HL-60/S4 (cell line): ENCODE data around the gene TNRC18.
"Not testable (repeated sequence)": the region's sequence is repeated elsewhere in the genome, so short reads cannot be mapped to it uniquely, and the experiment has no call there.

ENCODE experiments used
- in situ Hi-C: fragments of 300-500 bp; cut with MboI; formaldehyde crosslinking; loops from 2 replicates; pipeline ENCODE4 v1.14.3; 2022; ENCODE audit warnings: low sequenced_read_pairs

The TNRC18 gene, protein sequence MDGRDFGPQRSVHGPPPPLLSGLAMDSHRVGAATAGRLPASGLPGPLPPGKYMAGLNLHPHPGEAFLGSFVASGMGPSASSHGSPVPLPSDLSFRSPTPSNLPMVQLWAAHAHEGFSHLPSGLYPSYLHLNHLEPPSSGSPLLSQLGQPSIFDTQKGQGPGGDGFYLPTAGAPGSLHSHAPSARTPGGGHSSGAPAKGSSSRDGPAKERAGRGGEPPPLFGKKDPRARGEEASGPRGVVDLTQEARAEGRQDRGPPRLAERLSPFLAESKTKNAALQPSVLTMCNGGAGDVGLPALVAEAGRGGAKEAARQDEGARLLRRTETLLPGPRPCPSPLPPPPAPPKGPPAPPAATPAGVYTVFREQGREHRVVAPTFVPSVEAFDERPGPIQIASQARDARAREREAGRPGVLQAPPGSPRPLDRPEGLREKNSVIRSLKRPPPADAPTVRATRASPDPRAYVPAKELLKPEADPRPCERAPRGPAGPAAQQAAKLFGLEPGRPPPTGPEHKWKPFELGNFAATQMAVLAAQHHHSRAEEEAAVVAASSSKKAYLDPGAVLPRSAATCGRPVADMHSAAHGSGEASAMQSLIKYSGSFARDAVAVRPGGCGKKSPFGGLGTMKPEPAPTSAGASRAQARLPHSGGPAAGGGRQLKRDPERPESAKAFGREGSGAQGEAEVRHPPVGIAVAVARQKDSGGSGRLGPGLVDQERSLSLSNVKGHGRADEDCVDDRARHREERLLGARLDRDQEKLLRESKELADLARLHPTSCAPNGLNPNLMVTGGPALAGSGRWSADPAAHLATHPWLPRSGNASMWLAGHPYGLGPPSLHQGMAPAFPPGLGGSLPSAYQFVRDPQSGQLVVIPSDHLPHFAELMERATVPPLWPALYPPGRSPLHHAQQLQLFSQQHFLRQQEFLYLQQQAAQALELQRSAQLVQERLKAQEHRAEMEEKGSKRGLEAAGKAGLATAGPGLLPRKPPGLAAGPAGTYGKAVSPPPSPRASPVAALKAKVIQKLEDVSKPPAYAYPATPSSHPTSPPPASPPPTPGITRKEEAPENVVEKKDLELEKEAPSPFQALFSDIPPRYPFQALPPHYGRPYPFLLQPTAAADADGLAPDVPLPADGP (N-terminal part only)

DNA sequence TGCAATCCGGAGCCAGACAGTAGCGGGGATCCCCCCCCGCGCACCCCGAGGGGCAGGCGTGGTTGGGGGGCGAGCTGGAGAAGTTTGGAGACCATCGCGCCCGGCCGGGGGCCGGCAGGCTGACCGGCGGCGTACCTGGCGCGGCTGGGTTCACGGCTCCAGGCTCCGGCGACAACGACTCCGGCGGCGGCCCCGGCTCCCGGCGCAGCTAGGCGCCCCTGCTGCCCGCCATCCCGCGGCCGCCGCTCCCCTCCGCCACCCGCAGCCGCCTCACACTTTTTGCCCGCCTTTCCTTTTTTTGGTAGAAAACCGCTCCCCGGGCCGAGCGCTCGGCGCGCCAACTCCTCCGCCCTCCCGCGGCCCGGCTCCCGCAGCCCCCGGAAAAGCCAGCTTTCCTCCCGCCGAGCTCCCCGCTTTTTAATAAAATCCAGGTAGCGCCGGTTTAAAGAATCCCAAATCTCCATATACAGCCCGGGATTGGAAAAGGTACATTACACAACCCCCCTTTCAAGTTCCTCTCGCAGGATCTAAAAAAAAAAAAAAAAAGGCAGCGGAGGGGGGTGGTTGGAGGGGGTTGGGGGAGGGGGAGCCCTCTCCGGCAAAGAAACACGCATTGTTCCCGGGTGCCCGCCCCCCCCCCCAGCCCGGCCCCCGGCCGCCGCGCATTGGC lies at the start of gene TNRC18:
TSS of gene TNRC18 (minus strand) at position 529 of the 670 bp plus-strand sequence. CDS start 2,588 bp downstream, outside the sequence.
- in situ Hi-C loops = no loop called here

DNA sequence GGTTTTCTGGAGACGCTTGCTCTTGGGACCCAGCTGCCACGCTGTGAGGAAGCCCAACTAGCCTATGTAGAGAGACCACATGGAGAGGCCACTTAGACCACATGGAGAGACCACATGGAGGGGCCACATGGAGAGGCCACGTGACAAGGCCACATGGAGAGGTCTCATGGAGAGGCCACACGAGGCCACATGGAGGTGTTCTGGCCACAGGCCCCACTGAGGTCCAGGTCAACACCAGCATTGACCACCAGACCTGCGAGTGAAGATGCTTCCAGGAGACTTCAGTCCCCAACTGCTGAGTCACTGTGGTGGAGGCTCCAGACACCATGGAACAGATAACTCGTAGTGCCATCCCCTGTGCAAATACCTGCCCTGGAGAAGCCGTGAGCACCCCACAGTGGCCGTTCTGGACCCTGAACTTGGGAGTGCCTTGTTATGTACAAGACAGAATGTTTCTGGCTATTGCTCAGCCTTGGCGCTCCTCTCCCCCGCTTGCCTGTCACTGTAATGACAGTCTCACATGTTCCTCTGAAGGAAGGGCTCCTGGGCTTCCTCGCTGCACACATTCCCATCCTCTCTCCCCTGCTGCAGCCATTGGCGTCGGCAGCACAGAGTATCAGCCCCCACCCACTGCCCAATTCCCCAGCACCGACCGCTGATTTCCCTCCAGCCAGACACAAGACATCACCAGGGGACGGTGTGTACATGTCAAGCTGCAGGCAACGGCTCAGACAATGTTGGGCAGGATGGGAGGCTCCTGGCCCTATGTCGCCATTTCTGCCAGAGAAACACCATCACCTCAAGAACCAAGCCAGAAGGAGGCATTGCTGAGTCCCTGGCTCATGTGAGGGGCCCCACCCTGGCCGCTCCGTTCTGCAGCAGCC lies 49.0 kb upstream of the TNRC18 start:
- in situ Hi-C loops = no loop called here

DNA sequence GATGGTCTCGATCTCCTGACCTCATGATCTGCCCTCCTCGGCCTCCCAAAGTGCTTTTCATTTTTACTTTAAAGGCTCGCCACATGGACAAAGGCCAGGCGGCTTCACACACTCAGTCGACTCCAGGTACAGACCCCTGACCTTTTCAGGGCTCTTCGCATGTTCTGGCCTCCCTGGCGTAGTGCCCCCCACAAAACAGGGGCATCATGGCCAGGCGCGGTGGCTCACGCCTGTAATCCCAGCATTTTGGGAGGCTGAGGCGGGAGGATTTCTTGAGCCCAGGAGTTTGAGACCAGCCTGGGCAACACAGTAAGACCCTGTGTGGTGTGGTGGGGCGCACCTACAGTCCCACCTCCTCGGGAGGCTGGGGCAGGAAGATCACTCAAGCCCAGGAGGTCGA lies 48.0 kb upstream of the TNRC18 start:
- in situ Hi-C loops = not testable (repeated sequence)

DNA sequence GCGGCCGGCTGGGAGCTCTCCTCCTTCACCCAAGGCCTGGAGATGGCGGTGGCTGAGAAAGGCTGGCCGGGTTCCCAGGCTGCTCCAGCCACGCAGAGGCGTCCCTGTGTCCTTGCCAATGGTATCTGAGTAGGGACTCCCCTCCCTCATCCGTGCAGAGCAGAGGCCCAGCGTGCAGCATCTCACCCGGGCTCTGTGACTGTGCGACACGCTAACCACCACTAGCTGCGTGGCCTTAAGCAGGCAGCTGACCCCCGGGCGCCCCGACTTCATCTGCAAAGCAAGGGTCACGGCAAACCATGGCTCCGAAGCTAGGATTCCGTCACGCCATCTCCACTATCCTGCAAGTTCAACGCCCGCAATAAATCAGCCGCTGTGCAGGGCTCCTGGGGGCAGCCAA lies 47.2 kb upstream of the TNRC18 start:
- in situ Hi-C loops = no loop called here

DNA sequence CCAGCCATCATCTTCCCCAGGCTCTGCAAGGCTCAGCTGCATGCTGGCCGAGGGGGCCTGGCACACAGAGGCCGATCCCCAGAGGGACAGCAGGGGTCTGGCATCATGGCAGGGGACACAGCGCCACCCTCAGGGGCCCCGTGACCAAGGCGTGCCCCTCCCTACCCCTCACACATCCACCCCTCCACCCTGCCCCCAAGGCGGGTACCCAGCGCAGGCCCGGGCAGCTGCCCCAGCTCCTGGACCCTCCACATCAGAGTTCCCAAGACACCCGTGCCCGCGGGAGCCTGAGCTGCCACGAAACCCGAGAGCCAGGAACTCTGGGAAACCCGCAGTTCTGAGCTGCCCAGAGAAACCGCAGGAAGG lies 46.5 kb upstream of the TNRC18 start:
- in situ Hi-C loops = no loop called here

DNA sequence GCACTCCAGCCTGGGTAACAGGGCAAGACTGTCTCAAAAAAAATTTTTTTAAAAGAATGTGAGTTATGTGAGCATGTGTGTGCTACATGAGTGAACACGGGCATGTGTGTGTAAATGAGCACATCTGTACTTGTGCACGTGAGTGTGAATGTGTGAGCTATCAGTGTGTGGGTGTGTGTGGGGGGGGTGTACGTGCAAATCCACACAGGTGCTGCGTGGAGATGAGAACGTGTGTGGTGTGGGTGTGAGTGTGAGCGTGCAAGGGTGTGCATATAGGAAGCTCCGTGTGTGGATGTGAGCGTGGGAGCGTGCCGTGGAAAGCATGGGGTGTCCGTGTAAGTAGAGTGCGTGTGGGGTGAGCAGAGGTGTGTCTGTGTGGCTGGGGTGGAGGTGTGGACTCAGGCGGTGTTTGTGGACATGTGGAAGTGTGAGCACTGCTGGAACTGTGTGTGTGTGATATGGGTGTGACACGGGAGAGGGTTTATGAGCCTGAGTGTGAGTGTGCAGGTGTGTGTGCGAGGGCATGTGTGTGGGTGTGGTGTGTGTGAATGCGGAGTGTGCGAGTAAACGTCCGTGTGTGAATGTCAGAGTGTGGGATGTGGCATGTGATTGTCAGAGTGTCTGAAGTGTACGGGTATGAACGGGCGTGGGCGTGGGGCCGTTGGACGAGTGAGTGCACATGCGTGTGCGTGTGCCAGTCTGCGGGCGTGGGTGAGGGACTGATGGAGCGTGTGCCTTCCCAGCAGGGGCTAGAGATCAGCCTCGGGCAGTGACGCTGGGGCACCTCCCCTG lies 45.9 kb upstream of the TNRC18 start:
- in situ Hi-C loops = no loop called here

DNA sequence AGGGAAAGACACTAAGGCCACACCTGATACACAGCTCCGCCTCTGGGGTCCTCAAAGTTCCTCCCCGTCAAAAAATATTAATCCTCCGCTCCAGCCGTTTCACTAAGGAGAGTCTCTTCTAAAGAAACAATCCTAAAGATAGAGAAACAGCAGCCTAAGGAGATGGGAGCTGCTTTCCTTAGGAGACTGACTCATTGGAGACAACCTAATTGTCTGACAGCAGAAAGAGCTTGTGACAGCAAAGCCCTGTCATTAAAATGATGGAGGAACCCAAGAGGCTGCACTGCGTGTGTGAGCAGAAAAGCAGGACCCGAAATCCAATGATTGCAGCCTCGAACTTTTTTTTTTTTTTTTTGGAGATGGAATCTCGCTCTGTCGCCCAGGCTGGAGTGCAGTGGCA lies 44.0 kb upstream of the TNRC18 start:
- in situ Hi-C loops = no loop called here

DNA sequence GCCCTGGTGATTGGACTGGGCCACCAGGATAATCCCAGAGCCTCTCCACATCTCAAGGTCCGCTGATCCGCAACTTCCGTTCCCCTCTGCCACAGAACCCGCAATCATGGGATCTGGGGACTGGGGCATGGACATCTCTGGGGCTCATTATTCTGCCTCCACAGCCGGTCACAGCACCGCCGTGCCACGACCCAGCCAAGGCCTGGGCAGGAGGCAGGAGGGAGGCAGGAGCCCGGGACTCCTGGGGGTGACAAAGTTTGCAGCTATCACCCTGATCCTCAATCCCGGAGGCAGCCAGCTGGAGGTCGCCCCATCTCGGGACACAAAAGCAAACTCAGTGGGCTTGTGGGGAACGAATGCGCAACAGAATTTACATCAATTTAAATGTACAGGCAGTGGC lies 42.9 kb upstream of the TNRC18 start:
- in situ Hi-C loops = no loop called here

DNA sequence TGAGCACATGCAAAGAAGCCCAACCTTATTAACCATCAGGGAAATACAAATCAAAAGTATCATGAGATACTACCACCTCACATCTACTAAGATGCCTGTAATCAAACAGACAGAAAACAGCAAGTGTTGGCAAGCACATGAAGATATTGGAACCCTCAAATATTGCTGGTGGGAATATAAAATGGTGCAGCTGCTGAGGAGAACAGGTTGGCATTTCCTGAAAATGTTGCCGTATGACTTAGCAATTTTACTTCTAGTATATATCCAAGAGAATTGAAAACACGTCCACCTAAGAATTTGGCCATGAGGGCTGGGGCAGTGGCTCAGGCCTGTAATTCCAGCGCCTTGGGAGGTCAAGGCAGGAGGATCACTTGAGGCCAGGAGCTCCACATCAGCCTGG lies 39.4 kb upstream of the TNRC18 start:
- in situ Hi-C loops = no loop called here

DNA sequence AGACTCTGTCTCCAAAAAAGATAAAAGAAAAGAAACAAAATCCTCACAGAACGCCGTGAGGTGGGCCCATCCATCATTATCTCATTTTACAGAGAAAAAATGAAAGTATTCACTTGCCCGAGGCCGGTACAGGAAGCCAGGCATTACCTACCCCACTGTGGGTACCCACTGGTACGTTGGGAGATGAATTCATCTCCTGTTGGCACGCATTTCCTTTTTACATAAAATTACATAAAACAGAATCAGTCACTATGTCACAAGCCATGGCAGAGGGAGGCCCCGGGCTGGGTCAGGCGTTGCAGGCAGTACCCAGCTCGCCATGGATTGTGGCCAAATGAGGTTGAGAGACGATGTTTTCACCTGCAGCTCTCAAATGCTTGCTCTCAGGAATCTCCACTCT lies 38.6 kb upstream of the TNRC18 start:
- in situ Hi-C loops = no loop called here

DNA sequence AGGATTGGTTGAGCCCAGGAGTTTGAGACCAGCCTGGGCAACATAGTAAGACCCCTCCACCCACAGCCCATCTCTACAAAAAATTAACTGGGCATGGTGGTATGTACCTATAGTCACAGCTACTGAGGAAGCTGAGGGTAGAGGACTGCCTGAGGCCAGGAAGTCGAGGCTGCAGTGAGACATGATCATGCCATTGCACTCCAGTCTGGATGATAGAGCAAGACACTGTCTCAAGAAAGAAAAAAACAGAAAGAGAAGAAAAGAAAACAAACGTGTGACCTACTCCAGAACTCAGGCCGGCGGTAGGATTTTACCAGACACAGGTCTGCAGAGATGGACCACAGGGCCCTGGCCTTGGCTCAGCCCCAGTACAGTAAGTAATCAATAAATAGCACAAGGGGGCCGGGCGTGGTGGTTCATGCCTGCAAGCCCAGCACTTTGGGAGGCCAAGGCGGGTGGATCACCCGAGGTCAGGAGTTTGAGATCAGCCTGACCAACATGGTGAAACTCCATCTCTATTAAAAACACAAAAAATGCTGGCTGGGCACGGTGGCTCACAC lies 35.4 kb upstream of the TNRC18 start:
- in situ Hi-C loops = no loop called here

DNA sequence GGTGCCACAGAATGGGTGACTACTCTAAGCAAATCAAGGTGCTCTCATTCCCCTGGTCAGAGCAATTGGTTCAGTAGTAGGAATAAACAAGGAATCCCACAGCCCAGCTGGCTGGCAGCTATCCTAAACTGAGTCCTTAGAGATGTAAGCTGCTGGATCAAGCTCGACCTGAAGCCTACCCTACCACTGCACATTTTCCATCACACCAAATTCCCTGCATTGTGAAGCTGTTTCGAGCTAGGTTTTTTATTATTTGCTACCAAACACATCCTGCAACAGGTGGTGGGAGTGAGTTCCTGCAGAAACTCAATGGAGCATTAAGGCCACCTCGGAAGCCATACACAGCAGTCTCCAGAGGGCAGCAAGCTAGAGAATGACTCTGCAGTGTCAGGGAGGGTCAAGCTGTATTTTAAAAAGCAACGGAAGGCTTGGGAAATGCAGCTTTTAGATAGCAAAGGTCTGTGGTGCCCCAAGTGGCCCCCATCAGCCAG lies 33.7 kb upstream of the TNRC18 start:
- in situ Hi-C loops = no loop called here

DNA sequence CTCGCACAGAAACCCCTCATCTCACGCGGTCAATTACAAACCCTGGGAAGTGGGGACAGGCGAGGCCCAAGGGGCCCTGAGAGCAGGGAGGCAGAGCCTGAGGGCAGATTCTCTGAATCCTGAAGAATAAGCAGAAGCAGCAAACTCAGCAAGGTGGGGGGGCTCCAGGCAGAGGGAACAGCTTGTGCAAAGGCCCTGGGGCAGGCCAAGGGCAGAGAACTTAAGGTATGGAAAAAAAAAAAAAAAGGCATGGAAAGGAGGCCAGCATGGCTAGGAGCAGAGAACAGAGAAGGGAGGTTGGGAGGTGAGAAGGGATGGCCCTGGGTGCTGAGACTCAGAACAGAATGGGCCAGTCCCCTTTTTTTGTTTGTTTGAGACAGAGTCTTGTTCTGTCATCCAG lies 32.8 kb upstream of the TNRC18 start:
- in situ Hi-C loops = no loop called here

DNA sequence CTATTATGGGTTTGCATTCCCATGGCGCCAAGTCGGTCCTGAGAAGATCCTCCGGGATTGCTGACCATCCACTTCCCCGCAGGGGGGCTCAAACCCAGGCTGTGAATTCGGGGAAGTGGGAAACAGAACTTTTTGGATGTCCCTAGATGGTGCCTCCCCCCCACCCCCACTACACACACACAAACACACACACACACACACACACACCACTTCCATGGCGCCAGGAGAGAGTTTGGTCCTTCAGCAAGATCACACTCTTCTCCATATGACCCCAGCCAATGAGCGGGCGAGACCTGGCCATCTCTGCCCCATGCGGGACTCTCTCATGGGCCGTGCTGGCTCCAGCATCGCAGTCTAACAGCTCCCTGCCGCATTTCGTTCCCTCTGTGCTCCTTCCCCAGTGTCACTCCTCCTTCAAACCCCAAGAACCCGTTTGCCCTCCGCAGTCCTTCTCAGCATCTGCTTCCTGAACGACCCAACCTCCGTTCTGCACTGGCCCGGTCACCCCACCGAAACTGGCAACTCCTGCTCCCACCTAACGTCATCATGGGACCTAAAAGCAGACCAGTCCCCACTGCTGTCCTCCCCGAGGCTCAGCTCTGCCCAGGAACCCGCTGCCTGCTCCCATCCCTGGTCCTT lies 32.1 kb upstream of the TNRC18 start:
- in situ Hi-C loops = no loop called here

DNA sequence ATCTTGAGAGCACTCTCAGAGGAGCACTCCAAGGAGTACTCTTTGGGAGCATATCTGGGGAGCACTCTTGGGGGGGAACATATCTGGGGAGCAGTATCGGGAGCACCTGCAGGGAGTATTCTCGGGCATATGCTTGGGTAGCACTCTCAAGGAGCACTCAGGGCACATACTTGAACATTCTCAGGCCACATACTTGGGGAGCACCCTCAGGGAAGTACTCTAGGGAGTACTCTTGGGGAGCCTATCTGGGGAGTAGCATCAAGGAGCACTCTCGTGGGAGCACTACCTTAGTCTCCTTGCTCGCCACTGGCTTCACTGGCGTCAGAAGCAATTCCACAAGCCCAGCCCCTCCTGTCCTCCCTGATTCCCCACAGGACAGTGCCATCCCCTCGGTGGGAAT lies 31.5 kb upstream of the TNRC18 start:
- in situ Hi-C loops = no loop called here

DNA sequence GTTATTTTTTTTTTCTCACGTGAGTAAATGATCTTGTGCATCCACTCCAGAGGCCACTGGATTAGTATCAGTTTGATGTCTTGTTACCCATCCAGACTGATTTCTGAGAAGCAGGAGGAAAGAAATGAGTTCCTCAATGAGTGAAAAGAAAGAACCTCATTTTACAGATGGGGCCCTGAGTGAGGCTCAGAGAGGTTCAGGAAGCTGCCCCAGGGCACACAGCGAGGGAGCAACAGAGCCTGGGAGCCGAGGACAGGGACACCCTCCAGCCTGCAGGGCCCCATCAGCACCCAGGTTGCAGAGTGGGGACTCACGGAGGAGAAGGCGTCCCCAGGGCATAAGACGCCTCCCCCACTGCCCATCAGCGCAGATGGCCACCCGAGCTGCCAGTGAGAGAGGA lies 30.9 kb upstream of the TNRC18 start:
- in situ Hi-C loops = no loop called here

DNA sequence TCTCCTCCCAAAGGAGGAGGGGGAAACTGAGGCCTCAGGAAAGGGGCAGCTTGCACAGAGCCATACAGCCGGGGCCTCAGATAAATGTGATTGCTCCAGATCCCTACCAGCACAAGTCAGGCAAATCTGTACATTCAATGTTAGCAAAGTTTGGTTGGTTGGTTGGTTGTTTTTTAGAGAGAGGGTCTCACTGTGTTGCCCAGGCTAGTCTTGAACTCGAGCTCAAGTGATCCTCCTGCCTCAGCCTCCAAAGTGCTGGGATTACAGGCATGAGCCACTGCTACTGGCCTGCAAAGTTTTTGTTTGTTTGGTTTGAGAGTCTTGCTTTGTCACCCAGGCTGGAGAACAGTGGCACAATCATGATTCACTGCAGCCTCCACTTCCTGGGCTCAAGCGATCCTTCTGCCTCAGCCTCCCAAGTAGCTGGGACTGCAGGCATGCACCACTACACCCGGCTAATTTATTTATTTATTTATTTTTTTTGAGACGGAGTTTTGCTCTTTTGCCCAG lies 30.0 kb upstream of the TNRC18 start:
- in situ Hi-C loops = no loop called here

DNA sequence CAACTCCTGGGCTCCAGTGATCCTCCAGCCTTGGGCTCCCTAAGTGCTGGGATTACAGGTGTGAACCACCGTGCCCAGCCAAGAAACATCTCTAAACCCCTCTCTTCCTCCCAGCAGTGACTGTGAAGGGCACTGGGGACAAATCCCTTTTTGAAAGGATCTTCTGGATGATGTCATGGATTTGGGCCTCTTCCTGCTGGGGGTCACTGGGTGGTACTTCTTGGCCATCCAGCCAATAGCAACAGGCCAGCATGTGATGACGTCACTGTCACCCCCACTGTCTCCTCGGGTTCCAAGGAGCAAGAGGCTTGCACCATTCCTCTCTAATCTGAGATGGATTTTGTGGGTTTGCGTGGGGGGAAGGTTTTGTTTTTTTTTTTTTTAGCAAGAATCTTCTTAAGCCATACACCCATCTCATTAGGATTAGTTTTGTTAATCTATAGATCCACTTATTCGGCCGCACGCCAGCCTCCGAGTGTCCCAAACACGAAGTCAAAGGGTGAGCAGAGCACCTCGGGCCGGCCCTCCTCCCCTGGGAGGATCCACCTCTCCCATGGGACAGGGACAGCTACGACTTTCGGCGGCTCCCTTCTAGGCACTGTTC lies 29.4 kb upstream of the TNRC18 start:
- in situ Hi-C loops = no loop called here
